HCT116 (cell line): ENCODE measurements around the gene SPSB4. TPM values are rescaled to one million over a fixed set of nuclear protein-coding genes. Genes with fewer than 3 reads are reported as not detected.

Source experiments
- ATAC-seq: fragments of 200-7000 bp; cut with Tn5 transposase; 2 replicates; pipeline ENCODE4 v1.9.1; 2020; ENCODE audit warnings: mild to moderate bottlenecking, moderate library complexity
- BruUV-seq: library from RNA; stranded (reverse); fragments of 400-500 nt; replicated peaks from 2 replicates; lab custom pipeline; 2021; lab: Mats Ljungman, UMichigan
- CTCF ChIA-PET: fragments of 300-600 bp; sonication (Branson Sonifier 250); formaldehyde crosslinking; loops from one replicate; lab custom pipeline; 2021; ENCODE audit warnings: antibody characterized with exemption; lab: Charles Lee
- POLR2A ChIA-PET: fragments of 300-600, 350-600 bp; sonication (Branson Sonifier 250); formaldehyde crosslinking; loops from one replicate; lab custom pipeline; 2021; ENCODE audit warnings: antibody characterized with exemption; lab: Charles Lee
- RAD21 ChIA-PET, 2 experiments: fragments of 300-600 bp; sonication (Branson Sonifier 250); formaldehyde crosslinking; loops; one replicate each; lab custom pipeline; 2023; ENCODE audit warnings: low total read pairs in 2 of 2; ENCODE audit not compliant: uncharacterized antibody in 2 of 2, unreplicated experiment in 2 of 2, low non-redundant PET in 1 of 2; lab: Charles Lee
- DNase-seq: peaks from one replicate; pipeline ENCODE4 v3.0.0-alpha.2; 2010; ENCODE audit warnings: low read depth, low spot score
- H2AFZ ChIP-seq: fragments of 200-600 bp; shearing (Covaris generic), sonication (generic); 2 replicates; pipeline ENCODE4 v1.6.1; 2017; ENCODE audit warnings: low read depth, mixed run types, mixed read lengths, antibody characterized with exemption, low read length; ENCODE audit not compliant: poor library complexity, severe bottlenecking
- H3K27ac ChIP-seq: 2 replicates; pipeline ENCODE4 v1.5.1; 2012; ENCODE audit warnings: low read depth, low read length
- H3K27me3 ChIP-seq: fragments of 200-600 bp; sonication (generic); 2 replicates; pipeline ENCODE4 v1.6.1; 2016; ENCODE audit warnings: mixed run types, low read length, mixed read lengths; ENCODE audit not compliant: insufficient read depth
- H3K36me3 ChIP-seq, 2 experiments: fragments of 200-500 bp in 1 of 2; fragments of 200-600 bp in 1 of 2; sonication (Bioruptor generic) in 1 of 2; sonication (generic) in 1 of 2; 2 replicates each; pipeline versions ENCODE4 v1.5.1 to v1.6.1; 2014 to 2016; ENCODE audit warnings: low read length in 2 of 2, inconsistent platforms in 1 of 2, mixed read lengths in 1 of 2, mixed run types in 1 of 2; ENCODE audit not compliant: insufficient read depth in 2 of 2, control insufficient read depth in 1 of 2
- H3K4me1 ChIP-seq, 2 experiments: fragments of 200-600 bp in 1 of 2; sonication (generic) in 1 of 2; 2 replicates each; pipeline versions ENCODE4 v1.5.1 to v1.6.1; 2012 to 2017; ENCODE audit warnings: low read length in 2 of 2, inconsistent platforms in 1 of 2, mild to moderate bottlenecking in 1 of 2, mixed read lengths in 1 of 2, mixed run types in 1 of 2, moderate library complexity in 1 of 2; ENCODE audit not compliant: insufficient read depth in 2 of 2, control insufficient read depth in 1 of 2
- H3K4me2 ChIP-seq: fragments of 200-600 bp; sonication (generic); 2 replicates; pipeline ENCODE4 v1.6.1; 2017; ENCODE audit warnings: mixed run types, low read length, mixed read lengths
- H3K4me3 ChIP-seq, 2 experiments: fragments of 200-600 bp in 1 of 2; sonication (generic) in 1 of 2; replicated peaks in 1 of 2; 2 replicates each; pipeline ENCODE4 v1.5.1; 2011 to 2016; ENCODE audit warnings: low read length in 2 of 2, control low read depth in 1 of 2, low read depth in 1 of 2, mild to moderate bottlenecking in 1 of 2, mixed read lengths in 1 of 2, mixed run types in 1 of 2
- H3K79me2 ChIP-seq: fragments of 200-600 bp; sonication (generic); 2 replicates; pipeline ENCODE4 v1.6.1; 2017; ENCODE audit warnings: mild to moderate bottlenecking, mixed run types, low read length, moderate library complexity, mixed read lengths; ENCODE audit not compliant: insufficient read depth
- H3K9ac ChIP-seq: fragments of 200-600 bp; sonication (generic); 2 replicates; pipeline ENCODE4 v1.6.1; 2016; ENCODE audit warnings: low read length, mixed read lengths
- H3K9me2 ChIP-seq: fragments of 200-600 bp; sonication (generic), shearing (Covaris generic); 2 replicates; pipeline ENCODE4 v1.6.1; 2017; ENCODE audit warnings: mixed run types, mild to moderate bottlenecking, moderate library complexity; ENCODE audit not compliant: insufficient read depth
- H3K9me3 ChIP-seq, 2 experiments: fragments of 200-500 bp in 1 of 2; fragments of 200-600 bp in 1 of 2; sonication (Bioruptor generic) in 1 of 2; sonication (generic) in 1 of 2; 2 replicates each; pipeline ENCODE4 v1.6.1; 2014 to 2017; ENCODE audit warnings: low read length in 2 of 2, mixed read lengths in 2 of 2, inconsistent platforms in 1 of 2, low read depth in 1 of 2, mild to moderate bottlenecking in 1 of 2, mixed run types in 1 of 2, moderate library complexity in 1 of 2; ENCODE audit not compliant: control insufficient read depth in 1 of 2, insufficient read depth in 1 of 2
- H4K20me1 ChIP-seq: fragments of 200-600 bp; sonication (generic), shearing (Covaris generic); 2 replicates; pipeline ENCODE4 v1.6.1; 2017; ENCODE audit warnings: mixed run types, mild to moderate bottlenecking, moderate library complexity; ENCODE audit not compliant: insufficient read depth
- ATF3 ChIP-seq: IDR thresholded peaks from 2 replicates; pipeline ENCODE4 v1.6.1; 2012
- CBX3 ChIP-seq: IDR thresholded peaks from 2 replicates; pipeline ENCODE4 v1.6.1; 2012; ENCODE audit warnings: low read depth
- CEBPB ChIP-seq: IDR thresholded peaks from 2 replicates; pipeline ENCODE4 v1.6.1; 2012; ENCODE audit warnings: low read depth
- CTCF ChIP-seq, 3 experiments: fragments of 200-600 bp in 1 of 3; sonication (generic) in 1 of 3; IDR thresholded peaks in 2 of 3; conservative IDR thresholded peaks in 1 of 3; 2 replicates each; pipeline ENCODE4 v1.5.1; 2012 to 2017; ENCODE audit warnings: low read depth in 2 of 3, low read length in 2 of 3, antibody characterized with exemption in 1 of 3, borderline replicate concordance in 1 of 3, control low read depth in 1 of 3, mild to moderate bottlenecking in 1 of 3, mixed read lengths in 1 of 3, mixed run types in 1 of 3, moderate library complexity in 1 of 3; ENCODE audit not compliant: insufficient read depth in 1 of 3
- EGR1 ChIP-seq: IDR thresholded peaks from 2 replicates; pipeline ENCODE4 v1.6.1; 2012; ENCODE audit warnings: low read depth
- ELF1 ChIP-seq: IDR thresholded peaks from 2 replicates; pipeline ENCODE4 v1.6.1; 2012; ENCODE audit warnings: low read depth, borderline replicate concordance
- EZH2 ChIP-seq: fragments of 200-600 bp; sonication (generic); IDR thresholded peaks from 2 replicates; pipeline ENCODE4 v1.6.1; 2017; ENCODE audit warnings: antibody characterized with exemption, mixed run types
- JUND ChIP-seq: IDR thresholded peaks from 2 replicates; pipeline ENCODE4 v1.6.1; 2012
- MAX ChIP-seq: IDR thresholded peaks from 2 replicates; pipeline ENCODE4 v1.6.1; 2012
- POLR2AphosphoS5 ChIP-seq: IDR thresholded peaks from 2 replicates; pipeline ENCODE4 v1.6.1; 2011; ENCODE audit warnings: mild to moderate bottlenecking, low read depth, low read length, moderate library complexity
- REST ChIP-seq: IDR thresholded peaks from 2 replicates; pipeline ENCODE4 v1.6.1; 2012; ENCODE audit warnings: low read depth
- SP1 ChIP-seq: IDR thresholded peaks from 2 replicates; pipeline ENCODE4 v1.6.1; 2012; ENCODE audit warnings: low read depth
- TCF7L2 ChIP-seq: IDR thresholded peaks from 2 replicates; pipeline ENCODE4 v1.7.0; 2011; ENCODE audit warnings: borderline replicate concordance, inconsistent platforms; ENCODE audit not compliant: insufficient read depth, insufficient read length; ENCODE audit errors: extremely low read depth
- ZFX ChIP-seq: fragments of 450-650 bp; IDR thresholded peaks from 2 replicates; pipeline ENCODE4 v1.6.1; 2017
- ZNF274 ChIP-seq: fragments of 200-500 bp; sonication (Bioruptor generic); IDR thresholded peaks from 2 replicates; pipeline ENCODE4 v1.6.1; 2014; ENCODE audit warnings: mild to moderate bottlenecking, low read depth, low read length, inconsistent platforms
- intact Hi-C: fragments of 100-400 bp; cut with micrococcal nuclease; formaldehyde crosslinking; loops from 2 replicates; pipeline ENCODE4 v1.10.0; 2022
- total RNA-seq: library from RNA; stranded (reverse); gene quantifications from one replicate; pipeline ENCODE4 v1.2.1, GENCODE V29; 2021; ENCODE audit not compliant: unreplicated experiment

SPSB4 gene
- total RNA-seq, 1 experiment from 2014 or later = 0.57 TPM

GRCh38 chr3:141100531-141101320, 49.6 kb downstream of the SPSB4 start:
- Histone ChIP-seq H3K36me3 (no peaks in the 10 kb centered on the region), H4K20me1 (no peaks in the 10 kb centered on the region), H3K4me3 (no peak overlapping the region), H3K27ac (no peak overlapping the region), H3K79me2 (no peaks in the 10 kb centered on the region), H2AFZ (no peak overlapping the region), H3K27me3 (no peaks in the 10 kb centered on the region), H3K4me2 (no peak overlapping the region), H3K4me1 (no peaks in the 10 kb centered on the region), H3K9me2 (no peaks in the 10 kb centered on the region), H3K9ac (no peak overlapping the region)
- no TSS peak for BruUV-seq
- RAD21 ChIA-PET = no interaction called here
- no peak for DNase-seq
- ATAC-seq = no peak
- POLR2A ChIA-PET = no interaction called here
- intact Hi-C loops = no loop called here
- CTCF ChIA-PET = no interaction called here
- TF ChIP-seq JUND = no peak
- TF ChIP-seq EZH2 = no peak
- no peak for TF ChIP-seq CBX3
- TF ChIP-seq REST = no peak
- TF ChIP-seq EGR1 = no peak
- no peak for TF ChIP-seq ELF1
- TF ChIP-seq TCF7L2 = no peak
- no peak for TF ChIP-seq CEBPB
- TF ChIP-seq SP1 = no peak
- no peak for TF ChIP-seq ZNF274
- no peak for TF ChIP-seq MAX
- no peak for TF ChIP-seq ATF3
- TF ChIP-seq CTCF (IDR thresholded peaks at IDR 0.05 in 2 of 3, conservative IDR thresholded peaks at IDR 0.05 in 1 of 3; ENCODE audit: borderline replicate concordance in 1 of 3, insufficient read depth in 1 of 3, low read depth in 2 of 3, low read length in 2 of 3) = no peak
- no peak for TF ChIP-seq POLR2AphosphoS5
- no peak for TF ChIP-seq ZFX
- TF ChIP-seq, all 23 proteins: peak for 0
- 0 out of 4 replicates have a peak, but pooled peaks cover 0 to 4% of the 10 kb centered on the region in 2 experiments for H3K9me3 ChIP-seq
